Brain pericyte (primary cell): ENCODE data around the gene EFCAB6.

ENCODE experiments used
- DNase-seq: peaks from one replicate; pipeline ENCODE4 v3.0.0-alpha.2; 2012; ENCODE audit warnings: low read depth, low spot score

Gene EFCAB6

DNA sequence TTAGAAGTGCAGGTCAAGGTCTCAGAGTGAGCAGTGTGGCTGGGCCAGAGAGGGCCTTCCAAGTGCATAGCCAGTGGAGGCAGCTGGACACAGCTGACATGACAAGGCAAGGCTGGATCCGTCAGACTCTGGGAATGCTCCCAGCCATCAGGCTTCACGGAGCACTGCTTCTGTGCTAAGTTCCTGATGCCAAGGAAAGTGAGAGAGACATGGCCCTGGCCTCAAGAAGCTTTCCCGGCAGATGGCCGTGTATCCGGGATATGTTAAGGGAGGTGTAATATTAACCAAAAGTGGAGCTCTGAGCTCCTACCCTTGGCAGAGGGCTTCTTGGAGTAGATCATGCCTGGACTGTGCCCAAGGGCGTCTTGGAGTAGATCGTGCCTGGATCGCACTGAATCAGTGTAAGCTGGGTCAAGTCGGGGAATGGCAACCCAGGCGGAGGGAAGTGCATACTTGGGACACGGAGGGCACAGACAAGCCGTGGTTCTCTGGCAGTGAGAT lies 7.4 kb upstream of the EFCAB6 start:
- DNase-seq: no peak

GRCh38 chr22:43818981-43819380 lies 6.9 kb upstream of the EFCAB6 start:
- DNase-seq: no peak

GRCh38 chr22:43817402-43817801 lies 5.3 kb upstream of the EFCAB6 start:
- DNase-seq: no peak

- DNase-seq: no peak
These were observed 2.2 kb upstream of the EFCAB6 start for GRCh38 chr22:43814264-43814663.

DNA sequence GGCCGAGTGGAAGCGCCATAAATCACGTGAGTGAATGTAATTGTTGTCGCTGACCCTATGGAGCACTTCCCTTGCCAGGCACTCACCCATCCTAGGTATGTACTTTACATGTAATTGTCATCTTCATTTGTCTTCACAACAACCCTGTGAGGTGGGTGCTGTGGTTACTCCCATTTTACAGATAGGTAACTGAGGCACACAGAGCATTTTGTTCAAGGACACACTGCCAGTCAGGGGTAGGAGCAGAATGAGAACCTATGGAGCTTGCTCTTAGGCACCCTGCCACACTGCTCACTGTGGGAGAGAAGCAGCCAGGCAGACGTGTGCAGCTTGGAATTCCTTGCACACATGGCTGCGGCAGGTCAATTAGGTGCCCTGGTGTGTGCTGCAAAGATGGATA lies 785 bp upstream of the EFCAB6 start:
- DNase-seq: no peak

GRCh38 chr22:43811777-43812148 lies 342 bp downstream of the EFCAB6 start:
- no peak for DNase-seq

- no peak for DNase-seq
These were observed 9.1 kb downstream of the EFCAB6 start for GRCh38 chr22:43802897-43803495.

DNA sequence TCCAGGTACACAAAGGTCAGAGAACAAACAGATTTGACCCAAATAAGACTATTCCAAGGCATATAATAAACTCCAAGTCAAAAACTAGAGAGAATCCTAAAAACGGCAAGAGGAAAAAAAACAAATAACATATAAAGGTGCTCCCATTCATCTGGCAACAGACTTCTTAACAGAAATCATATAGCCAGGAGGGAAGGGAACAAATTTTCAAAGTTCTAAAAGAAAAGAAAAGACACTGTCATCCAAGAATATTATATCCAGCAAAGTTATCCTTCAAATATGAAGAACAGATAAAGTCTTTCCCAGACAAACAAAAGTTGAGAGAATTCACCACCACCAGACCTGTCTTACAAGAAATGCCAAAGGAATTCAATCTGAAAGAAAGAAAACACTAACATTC lies 11.1 kb downstream of the EFCAB6 start:
- DNase-seq: no peak

GRCh38 chr22:43798492-43798891 lies 13.6 kb downstream of the EFCAB6 start:
- no peak for DNase-seq

DNA sequence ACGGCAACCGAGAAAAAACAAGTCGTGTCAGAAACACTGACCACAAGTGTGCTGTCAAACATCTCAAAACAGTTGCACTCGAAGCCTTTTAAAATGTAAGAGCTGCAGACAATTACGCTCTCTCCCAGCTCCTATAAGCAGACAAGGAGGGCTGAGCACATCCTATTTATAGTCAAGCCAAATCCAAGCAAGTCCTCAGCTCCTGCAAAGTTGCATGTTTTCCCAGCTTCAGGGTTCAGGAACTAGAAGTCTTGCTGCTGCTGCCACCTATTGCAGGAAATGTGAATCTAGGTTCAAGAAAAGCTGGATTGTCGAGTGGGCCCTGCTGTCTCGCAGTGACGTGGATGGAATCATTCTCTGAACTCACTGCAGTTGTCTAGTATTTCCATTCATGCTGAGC lies 15.5 kb downstream of the EFCAB6 start:
- DNase-seq: no peak

- DNase-seq: no peak
These were observed 16.8 kb downstream of the EFCAB6 start for GRCh38 chr22:43795320-43795719.

DNA sequence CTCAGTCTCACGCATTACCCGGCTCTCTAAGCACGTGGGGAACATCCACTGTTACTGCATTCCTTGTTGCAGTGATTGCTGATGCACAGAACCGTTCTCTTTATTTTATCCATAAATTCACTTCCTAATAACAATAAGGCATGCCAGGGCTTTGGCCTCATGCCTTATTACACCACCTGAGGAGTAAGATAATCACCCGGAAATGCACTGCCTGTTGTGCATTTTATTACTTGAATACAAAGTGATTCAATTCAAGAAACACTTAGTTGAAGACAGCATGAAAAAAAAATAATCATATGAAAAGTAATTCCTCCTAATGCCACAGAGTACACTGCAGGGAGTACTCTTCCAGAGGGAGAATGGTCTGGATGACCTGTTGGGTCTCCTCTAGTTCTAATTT lies 19.2 kb downstream of the EFCAB6 start:
- no peak for DNase-seq

DNA sequence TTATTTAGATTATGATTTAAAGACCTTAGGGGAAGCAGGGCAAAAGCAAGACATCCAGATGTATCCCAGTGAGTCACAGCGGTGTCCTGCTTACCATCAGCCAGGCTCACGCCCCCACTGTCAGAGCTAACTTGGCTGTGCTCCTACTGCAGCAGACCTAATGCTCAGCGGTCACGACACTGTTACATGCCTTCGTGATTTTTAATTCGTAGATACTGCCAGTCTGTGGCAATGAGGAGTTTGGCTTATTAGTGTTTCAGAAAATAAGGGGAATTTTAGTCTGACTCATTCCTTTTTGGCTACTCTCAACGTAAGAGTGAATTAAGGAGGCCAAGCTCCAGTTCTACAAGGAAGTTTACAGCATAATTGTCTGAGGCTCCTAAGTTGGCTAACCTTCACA lies 22.7 kb downstream of the EFCAB6 start:
- no peak for DNase-seq

DNA sequence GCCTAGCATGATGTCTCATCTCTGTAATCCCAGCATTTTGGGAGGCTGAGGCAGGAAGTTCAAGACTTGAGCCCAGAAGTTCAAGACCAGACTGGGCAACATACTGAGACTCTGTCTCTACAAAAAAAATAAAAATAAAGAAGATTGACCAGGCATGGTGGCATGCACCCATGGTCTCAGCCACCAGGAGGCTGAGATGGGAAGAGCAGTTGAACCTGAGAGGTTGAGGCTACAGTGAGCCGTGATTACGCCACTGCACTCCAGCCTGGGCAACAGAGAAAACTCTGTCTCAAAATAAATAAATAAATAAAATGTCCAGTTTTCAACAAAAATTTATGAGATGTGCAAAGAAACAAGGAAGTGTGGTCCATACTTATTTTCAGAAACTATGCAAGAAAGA lies 28.3 kb downstream of the EFCAB6 start:
- DNase-seq: no peak

- no peak for DNase-seq
These were observed 29.7 kb downstream of the EFCAB6 start for GRCh38 chr22:43782448-43782847.

DNA sequence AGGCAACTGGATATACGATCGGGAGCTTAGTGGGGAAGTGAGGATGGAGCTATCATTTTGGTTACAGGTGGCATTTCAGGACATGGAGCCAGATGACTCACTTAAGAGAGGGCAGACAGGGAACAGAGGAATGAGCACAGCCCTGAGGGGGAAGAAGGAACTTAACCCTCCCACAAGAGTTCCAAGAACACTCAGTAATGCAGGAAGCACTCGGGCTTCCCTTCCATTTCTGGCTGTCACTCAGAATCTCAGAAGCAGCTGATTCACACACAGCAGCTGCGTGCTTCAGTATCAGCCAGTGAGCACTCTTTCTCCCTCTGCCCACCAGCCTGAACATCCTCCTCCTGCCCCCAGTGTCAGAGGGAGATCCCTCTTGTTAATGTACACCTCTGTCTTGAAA lies 34.8 kb downstream of the EFCAB6 start:
- no peak for DNase-seq

GRCh38 chr22:43776081-43776670 lies 35.9 kb downstream of the EFCAB6 start:
- no peak for DNase-seq

GRCh38 chr22:43774318-43774915 lies 37.7 kb downstream of the EFCAB6 start:
- DNase-seq: no peak

- DNase-seq: no peak
These were observed 39.3 kb downstream of the EFCAB6 start for GRCh38 chr22:43772831-43773230.

DNA sequence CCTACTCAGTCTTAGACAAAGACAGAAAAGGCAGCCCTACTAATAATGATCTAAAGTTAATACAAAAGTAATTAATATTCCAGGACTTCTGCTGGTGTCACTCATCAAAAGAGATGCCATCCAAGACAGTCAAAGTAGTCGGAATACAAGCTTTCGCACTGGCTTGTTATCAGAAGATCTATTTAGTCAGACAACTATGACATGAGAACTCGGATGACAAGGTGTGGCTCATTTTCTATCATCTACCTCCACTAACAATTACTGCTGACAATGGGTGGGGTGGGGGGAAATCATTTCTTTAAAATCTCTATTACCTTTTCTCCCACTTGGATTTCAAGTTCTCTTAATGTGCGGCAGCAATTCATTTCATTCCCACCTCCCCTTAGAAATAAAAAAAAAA lies 56.7 kb downstream of the EFCAB6 start:
- DNase-seq: no peak

DNA sequence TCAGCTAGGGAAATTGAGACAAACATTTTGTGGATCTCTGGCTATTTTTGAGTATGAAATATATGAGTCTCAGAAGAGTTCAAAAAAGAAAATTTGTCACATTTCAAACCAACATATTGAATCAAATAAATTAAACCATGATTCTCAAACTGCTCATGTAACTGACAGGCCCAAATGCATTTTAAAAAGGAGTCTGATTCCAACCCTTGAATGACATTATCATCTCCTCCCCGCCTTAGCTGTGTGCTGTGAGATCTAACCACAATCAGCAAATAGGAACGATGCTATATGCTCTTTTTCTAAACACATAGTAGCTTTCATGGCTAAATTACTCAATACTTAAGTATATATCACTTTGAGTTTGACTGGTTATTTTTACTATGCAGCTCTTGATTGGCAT lies 57.1 kb downstream of the EFCAB6 start:
- DNase-seq: no peak

- DNase-seq: no peak
These were observed 57.9 kb downstream of the EFCAB6 start for GRCh38 chr22:43754176-43754575.

GRCh38 chr22:43753688-43754087 lies 58.4 kb downstream of the EFCAB6 start:
- no peak for DNase-seq
